ENCODE data around the gene HECTD4. TPM values are rescaled to one million over a fixed set of nuclear protein-coding genes. Genes with fewer than 3 reads are reported as not detected.

HECTD4 gene
- polyA plus RNA-seq, 1 experiment, result 7.3 TPM

- TF ChIP-seq CTCF (IDR thresholded peaks at IDR 0.05; ENCODE audit: insufficient read depth, low read depth, low read length), result no peak
- H3K27me3 ChIP-seq (ENCODE audit: control insufficient read depth, insufficient read depth, low read length), result no peaks in the 10 kb centered on the region
- POLR2A ChIA-PET, result no interaction called here
- DNase-seq (ENCODE audit: low read depth), result no peak
- CTCF ChIA-PET, result no interaction called here
- peaks cover 8% of the 10 kb centered on the region for H3K36me3 ChIP-seq (ENCODE audit: control insufficient read depth, insufficient read depth, low read length)
- no peak overlapping the region for H3K4me3 ChIP-seq (ENCODE audit: low read depth, low read length)
Measured at GRCh38 chr12:112167031-112167461, 215.2 kb downstream of the HECTD4 start.

- POLR2A ChIA-PET, result no interaction called here
- no peak for TF ChIP-seq CTCF (IDR thresholded peaks at IDR 0.05; ENCODE audit: insufficient read depth, low read depth, low read length)
- H3K36me3 ChIP-seq (ENCODE audit: control insufficient read depth, insufficient read depth, low read length), result peaks cover 8% of the 10 kb centered on the region
- CTCF ChIA-PET, result interaction anchor here (0.7 kb wide), 1 partner anchor 231 kb away, joined by 3 read pairs; no protein-coding TSS in a partner anchor
- no peak for DNase-seq (ENCODE audit: low read depth)
- no peaks in the 10 kb centered on the region for H3K27me3 ChIP-seq (ENCODE audit: control insufficient read depth, insufficient read depth, low read length)
- H3K4me3 ChIP-seq (ENCODE audit: low read depth, low read length), result no peak overlapping the region
Measured at GRCh38 chr12:112166051-112167015, 215.9 kb downstream of the HECTD4 start.

GRCh38 chr12:112165624-112166023 lies 216.6 kb downstream of the HECTD4 start:
- CTCF ChIA-PET, result no interaction called here
- POLR2A ChIA-PET, result no interaction called here
- Histone ChIP-seq H3K36me3 (ENCODE audit: control insufficient read depth, insufficient read depth, low read length) (peaks cover 7% of the 10 kb centered on the region), H3K4me3 (ENCODE audit: low read depth, low read length) (no peak overlapping the region), H3K27me3 (ENCODE audit: control insufficient read depth, insufficient read depth, low read length) (no peaks in the 10 kb centered on the region)
- TF ChIP-seq CTCF (IDR thresholded peaks at IDR 0.05; ENCODE audit: insufficient read depth, low read depth, low read length), result no peak
- DNase-seq (ENCODE audit: low read depth), result no peak

GRCh38 chr12:112164011-112164660 lies 218.1 kb downstream of the HECTD4 start:
- no peak for DNase-seq (ENCODE audit: low read depth)
- H3K36me3 ChIP-seq (ENCODE audit: control insufficient read depth, insufficient read depth, low read length), result peaks cover 11% of the 10 kb centered on the region
- no peaks in the 10 kb centered on the region for H3K27me3 ChIP-seq (ENCODE audit: control insufficient read depth, insufficient read depth, low read length)
- ChIA-PET CTCF (no interaction called here), POLR2A (no interaction called here)
- TF ChIP-seq CTCF (IDR thresholded peaks at IDR 0.05; ENCODE audit: insufficient read depth, low read depth, low read length), result no peak
- H3K4me3 ChIP-seq (ENCODE audit: low read depth, low read length), result no peak overlapping the region

GRCh38 chr12:112163471-112163991 lies 218.7 kb downstream of the HECTD4 start:
- CTCF ChIA-PET, result no interaction called here
- POLR2A ChIA-PET, result no interaction called here
- peaks cover 13% of the 10 kb centered on the region for H3K36me3 ChIP-seq (ENCODE audit: control insufficient read depth, insufficient read depth, low read length)
- no peak overlapping the region for H3K4me3 ChIP-seq (ENCODE audit: low read depth, low read length)
- DNase-seq (ENCODE audit: low read depth), result no peak
- no peaks in the 10 kb centered on the region for H3K27me3 ChIP-seq (ENCODE audit: control insufficient read depth, insufficient read depth, low read length)
- no peak for TF ChIP-seq CTCF (IDR thresholded peaks at IDR 0.05; ENCODE audit: insufficient read depth, low read depth, low read length)
